Measurements from ENCODE around the gene TUBGCP6. TPM values are rescaled to one million over a fixed set of nuclear protein-coding genes. Genes with fewer than 3 reads are reported as not detected.

The TUBGCP6 gene
- total and polyA plus RNA-seq, 2 experiments from 2014 or later, result 18.6 to 47.1 TPM

GRCh38 chr22:50173983-50174355 lies 70.9 kb downstream of the TUBGCP6 start:
- no peaks in the 10 kb centered on the region for H3K79me2 ChIP-seq (replicated peaks; ENCODE audit: insufficient read depth)
- Mint-ChIP-seq H3K9me3 (no peaks in the 10 kb centered on the region), H3K27ac (no peak overlapping the region), H3K4me1 (peaks cover 5% of the 10 kb centered on the region), H3K4me3 (no peak overlapping the region), H3K36me3 (ENCODE audit: low read depth) (no peaks in the 10 kb centered on the region), H3K27me3 (ENCODE audit: insufficient read depth, low read depth, poor library complexity) (peaks cover 17% of the 10 kb centered on the region)
- H2AFZ ChIP-seq, result no peak overlapping the region
- 0 out of 2 replicates have a peak, but pooled peaks cover 7% of the 10 kb centered on the region for H3K4me1 ChIP-seq (ENCODE audit: insufficient read depth)
- DNase-seq (ENCODE audit: low spot score), result no peak
- no peak overlapping the region for H3K27ac ChIP-seq (ENCODE audit: low read depth)
- no peaks in the 10 kb centered on the region for H3F3A ChIP-seq (replicated peaks; ENCODE audit: low read depth)
- no peak overlapping the region for H3K4me3 ChIP-seq
- H3K27me3 ChIP-seq (ENCODE audit: insufficient read depth), result peaks cover 12% of the 10 kb centered on the region
- no peaks in the 10 kb centered on the region for H3K36me3 ChIP-seq (ENCODE audit: insufficient read depth)
- no peak for ATAC-seq
- H4K20me1 ChIP-seq (replicated peaks; ENCODE audit: insufficient read depth), result no peaks in the 10 kb centered on the region
- no peak overlapping the region for H3K4me2 ChIP-seq
- H3K9me2 ChIP-seq (ENCODE audit: insufficient read depth), result no peaks in the 10 kb centered on the region
- TF ChIP-seq CREB1 (CRISPR knock-in tag; IDR thresholded peaks at IDR 0.05; ENCODE audit: low read depth), result no peak
- TF ChIP-seq ZNF331 (CRISPR knock-in tag; IDR thresholded peaks at IDR 0.05; ENCODE audit: low read depth), result no peak
- TF ChIP-seq ZNF462 (CRISPR knock-in tag; IDR thresholded peaks at IDR 0.05), result no peak
- TF ChIP-seq CTCF (conservative IDR thresholded peaks at IDR 0.05; ENCODE audit: low read depth in 2 of 2), result no peak
- no peak for TF ChIP-seq ETS1 (IDR thresholded peaks at IDR 0.05)
- no peak for TF ChIP-seq POLR2AphosphoS5 (IDR thresholded peaks at IDR 0.05; ENCODE audit: low read depth)
- no peak for TF ChIP-seq ZNF114 (CRISPR knock-in tag; IDR thresholded peaks at IDR 0.05)
